Femur (tissue), 1 donor: ENCODE results near the gene GJA1.
"Not testable (repeated sequence)": the region's sequence is repeated elsewhere in the genome, so short reads cannot be mapped to it uniquely, and the experiment has no call there.

Source experiments
- DNase-seq: peaks from one replicate; pipeline ENCODE4 v3.0.0-alpha.2; 2017

The GJA1 gene

GRCh38 chr6:121437851-121438651 is 2.6 kb downstream of the GJA1 start:
- peak; percentile 43 for DNase-seq

- DNase-seq, result no peak
Observed at GRCh38 chr6:121438869-121439268, 3.4 kb downstream of the GJA1 start.

GRCh38 chr6:121439475-121439874 is 4.0 kb downstream of the GJA1 start:
- no peak for DNase-seq

- DNase-seq, result no peak
Observed at GRCh38 chr6:121439926-121440325, 4.5 kb downstream of the GJA1 start.

- no peak for DNase-seq
Observed at GRCh38 chr6:121441477-121441876, 6.0 kb downstream of the GJA1 start.

- DNase-seq, result no peak
Observed at GRCh38 chr6:121442576-121442975, 7.1 kb downstream of the GJA1 start.

GRCh38 chr6:121443971-121444541 is 8.6 kb downstream of the GJA1 start:
- no peak for DNase-seq

- DNase-seq, result not testable (repeated sequence)
Observed at GRCh38 chr6:121446705-121447104, 11.3 kb downstream of the GJA1 start.

DNA sequence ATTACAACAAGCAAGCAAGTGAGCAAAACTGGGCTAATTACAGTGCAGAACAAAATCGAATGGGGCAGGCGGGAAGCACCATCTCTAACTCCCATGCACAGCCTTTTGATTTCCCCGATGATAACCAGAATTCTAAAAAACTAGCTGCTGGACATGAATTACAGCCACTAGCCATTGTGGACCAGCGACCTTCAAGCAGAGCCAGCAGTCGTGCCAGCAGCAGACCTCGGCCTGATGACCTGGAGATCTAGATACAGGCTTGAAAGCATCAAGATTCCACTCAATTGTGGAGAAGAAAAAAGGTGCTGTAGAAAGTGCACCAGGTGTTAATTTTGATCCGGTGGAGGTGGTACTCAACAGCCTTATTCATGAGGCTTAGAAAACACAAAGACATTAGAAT is 12.3 kb downstream of the GJA1 start:
- not testable (repeated sequence) for DNase-seq

DNA sequence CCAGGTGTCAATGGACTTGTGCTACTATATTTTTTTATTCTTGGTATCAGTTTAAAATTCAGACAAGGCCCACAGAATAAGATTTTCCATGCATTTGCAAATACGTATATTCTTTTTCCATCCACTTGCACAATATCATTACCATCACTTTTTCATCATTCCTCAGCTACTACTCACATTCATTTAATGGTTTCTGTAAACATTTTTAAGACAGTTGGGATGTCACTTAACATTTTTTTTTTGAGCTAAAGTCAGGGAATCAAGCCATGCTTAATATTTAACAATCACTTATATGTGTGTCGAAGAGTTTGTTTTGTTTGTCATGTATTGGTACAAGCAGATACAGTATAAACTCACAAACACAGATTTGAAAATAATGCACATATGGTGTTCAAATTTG is 13.1 kb downstream of the GJA1 start:
- not testable (repeated sequence) for DNase-seq

GRCh38 chr6:121449331-121449730 is 13.9 kb downstream of the GJA1 start:
- no peak for DNase-seq

GRCh38 chr6:121450242-121450641 is 14.8 kb downstream of the GJA1 start:
- DNase-seq, result no peak

GRCh38 chr6:121451250-121451649 is 15.8 kb downstream of the GJA1 start:
- no peak for DNase-seq

- no peak for DNase-seq
Observed at GRCh38 chr6:121453191-121453590, 17.7 kb downstream of the GJA1 start.

GRCh38 chr6:121460170-121460569 is 24.7 kb downstream of the GJA1 start:
- DNase-seq, result no peak

DNA sequence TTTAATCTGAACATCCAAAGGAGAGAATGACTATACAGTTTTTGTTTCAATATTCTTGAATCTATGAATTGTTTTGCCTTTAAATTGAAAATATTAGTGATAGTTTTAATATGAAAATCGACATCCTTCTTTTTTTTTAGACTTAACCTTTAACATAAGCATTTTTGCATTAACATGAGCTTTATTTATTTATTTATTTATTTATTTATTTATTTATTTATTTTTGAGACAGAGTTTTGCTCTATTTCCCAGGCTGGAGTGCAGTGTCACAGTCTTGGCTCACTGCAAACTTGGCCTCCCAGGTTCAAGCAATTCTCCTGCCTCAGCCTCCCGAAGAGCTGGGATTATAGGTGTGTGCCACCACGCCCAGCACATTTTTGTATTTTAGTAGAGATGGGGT is 27.6 kb downstream of the GJA1 start:
- no peak for DNase-seq

GRCh38 chr6:121465101-121465500 is 29.7 kb downstream of the GJA1 start:
- DNase-seq, result no peak

GRCh38 chr6:121479486-121480098 is 44.1 kb downstream of the GJA1 start:
- DNase-seq, result no peak

GRCh38 chr6:121480099-121480713 is 44.8 kb downstream of the GJA1 start:
- DNase-seq, result no peak

DNA sequence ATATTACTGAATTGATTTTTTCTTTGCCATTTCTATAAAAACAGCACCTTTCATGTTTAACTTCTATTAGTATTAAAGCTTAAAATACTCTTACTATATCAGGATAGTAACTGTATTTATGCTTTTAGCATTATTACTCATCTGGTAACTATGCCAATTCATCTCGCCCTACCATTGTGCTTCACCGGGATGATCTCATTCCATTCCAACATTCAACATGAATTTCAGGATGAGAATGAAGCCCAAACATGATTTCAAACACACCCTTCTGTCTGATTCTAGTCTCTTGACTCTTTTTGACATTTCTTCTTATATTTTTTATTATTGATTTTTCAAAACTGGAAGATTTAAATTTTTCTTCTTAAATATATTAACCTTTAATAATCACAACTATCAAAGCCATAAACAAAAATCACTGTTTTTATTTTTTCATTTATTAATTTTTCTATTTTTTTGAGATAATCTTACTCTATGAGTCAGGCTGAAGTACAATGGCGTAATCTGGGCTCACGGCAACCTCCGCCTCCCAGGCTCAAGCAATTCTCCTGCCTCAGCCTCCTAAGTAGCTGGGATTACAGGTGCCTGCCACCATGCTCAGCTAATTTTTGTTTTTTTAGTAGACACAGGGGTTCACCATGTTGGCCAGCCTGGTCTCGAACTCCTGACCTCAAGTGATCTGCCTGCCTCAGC is 46.7 kb downstream of the GJA1 start:
- no peak for DNase-seq

DNA sequence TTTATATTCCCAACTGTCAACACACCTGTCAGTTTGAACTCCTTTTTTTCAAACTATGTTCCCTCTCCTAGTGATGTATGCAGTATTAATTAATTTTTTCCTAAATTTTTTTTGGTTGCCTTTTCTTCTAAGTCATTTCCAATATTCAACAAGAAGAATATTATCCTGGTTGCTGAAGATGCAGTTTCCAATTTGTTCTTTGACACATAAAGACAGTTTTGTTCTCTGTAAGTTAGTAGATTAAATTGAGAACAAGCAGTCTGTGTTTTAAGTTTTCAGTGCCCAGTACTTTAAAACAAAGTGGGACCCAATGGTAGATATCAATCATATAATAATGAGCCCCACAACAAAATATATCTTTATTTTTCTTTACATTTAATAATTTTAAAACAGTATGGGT is 47.3 kb downstream of the GJA1 start:
- no peak for DNase-seq

- no peak for DNase-seq
Observed at GRCh38 chr6:121485359-121485811, 49.9 kb downstream of the GJA1 start.

DNA sequence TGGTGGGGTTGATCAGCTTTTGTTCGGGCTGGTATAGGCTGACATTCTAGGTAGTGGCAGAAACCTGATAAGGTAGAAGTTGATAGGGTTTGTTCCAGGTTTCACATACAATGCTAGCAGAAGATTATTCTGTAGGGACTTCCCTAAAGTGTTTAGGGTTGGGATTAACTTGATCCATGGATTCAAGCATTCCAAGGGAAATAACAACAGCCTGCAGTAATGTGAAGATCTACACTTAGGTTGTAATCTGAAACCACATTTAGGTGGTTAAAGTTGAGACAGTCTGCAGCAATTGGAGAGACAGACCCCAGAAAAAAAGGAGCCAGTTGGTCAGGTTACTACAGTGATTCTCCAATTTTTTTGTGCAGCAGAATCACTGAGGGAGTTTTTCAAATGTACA is 56.1 kb downstream of the GJA1 start:
- DNase-seq, result no peak
